Measurements from ENCODE around the gene CD320. TPM values are rescaled to one million over a fixed set of nuclear protein-coding genes. Genes with fewer than 3 reads are reported as not detected.
"Not testable (repeated sequence)": the region's sequence is repeated elsewhere in the genome, so short reads cannot be mapped to it uniquely, and the experiment has no call there.

The CD320 gene
- total RNA-seq, 8 experiments from 2014 or later = 20.9 to 109 (median 41.8) TPM

DNA sequence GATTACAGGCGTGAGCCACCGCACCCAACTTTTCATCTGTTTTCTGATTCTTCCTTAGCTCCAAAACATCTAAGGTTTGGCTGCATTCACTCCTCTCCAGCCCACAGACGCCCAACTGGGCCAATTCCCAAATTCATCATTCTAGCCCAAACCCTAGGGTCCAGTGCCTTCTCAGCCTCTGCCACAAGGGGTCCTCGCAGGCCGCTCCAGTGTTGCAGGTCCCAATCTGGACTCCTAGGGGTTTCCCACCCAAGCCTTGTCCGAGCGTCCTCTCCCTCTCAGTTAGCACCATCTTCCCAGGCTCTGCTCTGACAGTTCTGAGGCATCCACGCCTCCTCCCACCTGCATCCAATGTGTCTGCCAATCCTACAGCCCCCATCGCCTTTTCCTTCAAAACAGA, 31.6 kb downstream of the CD320 start:
- H3K4me3 ChIP-seq; H3K4me1 ChIP-seq (replicated peaks in 1 of 2); in situ Hi-C loops (cut with MboI; ENCODE audit: low pct_unique_long_range_greater_than_20kb in 2 of 9, low sequenced_read_pairs in 9 of 9, unreplicated experiment in 9 of 9); H3K27ac ChIP-seq: not testable (repeated sequence)
- ATAC-seq (replicated peaks in 6 of 8) = peak; percentile 55 to 97 (median 72)
- no CpG with 5 or more reads among the region's 9 CpGs for WGBS, 10 experiments

DNA sequence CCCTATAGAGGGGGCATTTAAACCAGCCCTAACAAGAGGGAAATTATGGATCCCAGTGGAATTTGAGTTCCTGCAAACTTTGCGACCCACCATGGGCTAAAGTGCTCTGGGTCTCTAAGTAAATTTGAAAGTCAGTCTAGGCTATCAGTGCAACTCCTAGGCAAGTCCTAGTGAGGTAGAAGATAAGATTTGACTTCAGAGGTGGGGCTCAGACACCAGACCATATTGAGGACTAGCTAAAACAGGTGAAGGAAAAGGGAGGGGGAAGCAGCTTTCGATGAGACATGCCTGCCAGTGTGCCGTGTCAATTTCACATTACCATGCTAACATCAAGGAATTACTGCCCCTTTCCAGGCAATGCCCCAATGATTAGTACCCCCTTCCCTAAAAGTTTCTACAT, 38.4 kb downstream of the CD320 start:
- H3K4me1 ChIP-seq (replicated peaks in 1 of 2) = peaks cover 2 to 3% of the 10 kb centered on the region in 2 donors
- H3K4me3 ChIP-seq = no peak overlapping the region
- ATAC-seq (replicated peaks in 6 of 8) = no peak
- WGBS, 10 experiments = 80 to 100% (median 86%) methylated on average over 1 to 3 of the region's 3 CpGs; no CpG with 5 or more reads in 4 of the 10 experiments
- in situ Hi-C loops (cut with MboI; ENCODE audit: low pct_unique_long_range_greater_than_20kb in 2 of 9, low sequenced_read_pairs in 9 of 9, unreplicated experiment in 9 of 9) = no loop called here
- H3K27ac ChIP-seq = no peak overlapping the region

DNA sequence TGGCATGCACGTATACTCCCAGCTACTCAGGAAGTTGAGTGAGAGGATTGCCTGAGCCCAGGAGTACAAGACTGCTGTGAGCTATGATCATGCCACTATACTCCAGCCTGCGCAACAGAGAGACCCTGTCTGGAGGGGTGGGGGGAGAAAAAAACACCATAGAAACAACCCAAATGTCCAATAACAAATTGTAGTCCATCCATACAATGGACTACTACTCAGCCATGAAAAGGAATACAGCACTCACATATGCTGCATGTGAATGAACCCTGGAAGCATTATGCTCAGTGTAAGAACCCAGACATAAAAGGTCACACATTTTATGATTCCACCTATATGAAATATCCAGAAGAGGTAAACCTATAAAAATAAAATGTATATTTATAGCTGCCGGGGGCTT, 42.3 kb downstream of the CD320 start:
- 60 to 100% (median 83%) methylated on average over 1 to 3 of the region's 3 CpGs; no CpG with 5 or more reads in 3 of the 10 experiments for WGBS, 10 experiments
- H3K4me3 ChIP-seq = no peak overlapping the region
- in situ Hi-C loops (cut with MboI; ENCODE audit: low pct_unique_long_range_greater_than_20kb in 2 of 9, low sequenced_read_pairs in 9 of 9, unreplicated experiment in 9 of 9) = no loop called here
- H3K4me1 ChIP-seq (replicated peaks in 1 of 2) = peaks cover 2 to 6% of the 10 kb centered on the region in 2 donors
- no peak for ATAC-seq (replicated peaks in 6 of 8)
- H3K27ac ChIP-seq = no peak overlapping the region

DNA sequence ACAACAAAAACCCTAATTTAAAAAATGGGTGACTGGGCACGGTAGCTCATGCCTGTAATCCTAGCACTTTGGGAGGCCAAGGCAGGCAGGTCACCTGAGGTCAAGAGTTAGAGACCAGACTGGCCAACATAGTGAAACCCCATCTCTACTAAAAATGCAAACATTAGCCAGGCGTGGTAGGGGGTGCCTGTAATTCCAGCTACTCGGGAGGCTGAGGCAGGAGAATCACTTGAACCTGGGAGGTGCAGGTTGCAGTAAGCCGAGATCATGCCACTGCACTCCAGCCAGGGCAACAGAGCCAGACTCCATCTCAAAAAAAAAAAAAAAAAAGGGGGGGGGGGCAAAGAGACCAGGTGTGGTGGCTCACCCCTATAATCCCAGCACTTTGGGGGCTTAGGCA, 43.9 kb downstream of the CD320 start:
- WGBS, 10 experiments = 63 to 100% (median 73%) methylated on average over 1 to 3 of the region's 4 CpGs; no CpG with 5 or more reads in 4 of the 10 experiments
- in situ Hi-C loops (cut with MboI; ENCODE audit: low pct_unique_long_range_greater_than_20kb in 2 of 9, low sequenced_read_pairs in 9 of 9, unreplicated experiment in 9 of 9); H3K4me3 ChIP-seq; ATAC-seq (replicated peaks in 6 of 8); H3K27ac ChIP-seq: not testable (repeated sequence)
- H3K4me1 ChIP-seq (replicated peaks in 1 of 2) = peaks cover 2 to 12% of the 10 kb centered on the region in 2 donors

DNA sequence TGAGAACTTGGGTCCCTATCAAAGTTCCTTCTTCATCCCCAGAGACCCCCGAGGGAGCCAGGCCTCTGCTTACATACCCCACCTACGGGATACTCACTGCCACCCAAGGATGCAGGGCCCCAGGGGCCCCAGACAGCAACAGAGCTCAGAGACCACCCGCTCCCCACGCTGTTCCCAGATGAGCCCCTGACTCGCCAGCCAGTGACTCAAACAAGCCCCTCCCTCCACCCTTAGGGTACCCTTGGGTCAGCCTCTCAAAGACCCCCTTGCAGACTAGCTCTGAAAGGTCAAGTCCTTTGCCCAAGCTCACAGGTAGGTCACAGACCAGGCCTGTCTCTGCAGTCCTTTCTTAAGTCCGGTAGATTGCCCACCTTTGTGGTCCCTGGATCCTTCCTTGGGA, 45.7 kb downstream of the CD320 start:
- Histone ChIP-seq H3K27ac (no peak overlapping the region), H3K4me3 (no peak overlapping the region), H3K4me1 (replicated peaks in 1 of 2) (peaks cover 0 to 9% of the 10 kb centered on the region in 2 donors)
- in situ Hi-C loops (cut with MboI; ENCODE audit: low pct_unique_long_range_greater_than_20kb in 2 of 9, low sequenced_read_pairs in 9 of 9, unreplicated experiment in 9 of 9) = no loop called here
- WGBS, 10 experiments = 40 to 100% (median 75%) methylated on average over 1 to 2 of the region's 6 CpGs; no CpG with 5 or more reads in 6 of the 10 experiments
- ATAC-seq (replicated peaks in 6 of 8) = no peak

DNA sequence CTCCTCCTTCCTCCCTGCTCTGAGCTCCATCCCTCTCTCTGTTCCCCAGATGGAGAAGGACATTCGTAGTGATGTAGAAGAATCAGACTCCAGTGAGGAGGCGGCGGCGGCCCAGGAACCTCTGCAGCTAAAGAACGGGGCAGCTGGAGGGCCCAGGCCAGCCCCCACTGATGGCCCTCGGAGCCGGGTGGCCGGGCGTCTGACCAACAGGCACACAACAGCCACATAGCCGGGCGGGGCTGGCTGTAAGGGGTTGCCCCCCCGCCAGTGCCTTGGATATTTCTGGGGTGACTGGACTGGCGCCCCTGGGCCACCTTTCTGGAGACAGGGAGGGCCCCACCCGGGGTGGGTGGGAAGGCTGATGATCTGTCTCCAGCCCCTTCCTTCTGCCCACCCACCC, 46.3 kb downstream of the CD320 start:
- peak in 2 of 8 experiments; percentile 1 to 4 for ATAC-seq (replicated peaks in 6 of 8)
- Histone ChIP-seq H3K4me3 (no peak overlapping the region), H3K27ac (no peak overlapping the region), H3K4me1 (replicated peaks in 1 of 2) (peaks cover 0 to 9% of the 10 kb centered on the region in 2 donors)
- no CpG with 5 or more reads among the region's 14 CpGs for WGBS, 10 experiments
- in situ Hi-C loops (cut with MboI; ENCODE audit: low pct_unique_long_range_greater_than_20kb in 2 of 9, low sequenced_read_pairs in 9 of 9, unreplicated experiment in 9 of 9) = no loop called here

DNA sequence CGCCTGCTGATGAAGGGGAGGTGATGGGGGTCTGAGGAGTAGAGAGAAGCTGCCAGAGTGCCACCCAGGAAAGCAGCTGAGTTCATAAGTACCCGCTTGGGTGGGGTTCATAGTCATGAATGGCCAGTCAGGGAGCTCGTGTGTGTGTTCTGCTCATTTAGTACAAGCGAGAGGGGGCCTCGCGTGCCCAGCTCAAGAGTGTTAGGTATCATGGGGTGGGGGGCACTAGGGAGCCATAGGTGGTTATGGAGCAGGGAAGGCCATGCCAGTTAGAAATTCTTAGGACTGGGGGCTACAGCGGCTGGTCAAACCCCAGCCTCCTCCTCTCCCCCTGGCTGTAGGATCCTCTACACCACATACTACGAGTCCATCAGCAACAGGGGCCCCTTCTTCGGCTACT, 46.8 kb downstream of the CD320 start:
- in situ Hi-C loops (cut with MboI; ENCODE audit: low pct_unique_long_range_greater_than_20kb in 2 of 9, low sequenced_read_pairs in 9 of 9, unreplicated experiment in 9 of 9) = no loop called here
- Histone ChIP-seq H3K4me3 (no peak overlapping the region), H3K4me1 (replicated peaks in 1 of 2) (peaks cover 0 to 9% of the 10 kb centered on the region in 2 donors), H3K27ac (no peak overlapping the region)
- peak in 3 of 8 experiments; percentile 5 to 18 (median 10) for ATAC-seq (replicated peaks in 6 of 8)
- WGBS, 10 experiments = 50 to 100% (median 78%) methylated on average over 1 to 5 of the region's 9 CpGs; no CpG with 5 or more reads in 4 of the 10 experiments

DNA sequence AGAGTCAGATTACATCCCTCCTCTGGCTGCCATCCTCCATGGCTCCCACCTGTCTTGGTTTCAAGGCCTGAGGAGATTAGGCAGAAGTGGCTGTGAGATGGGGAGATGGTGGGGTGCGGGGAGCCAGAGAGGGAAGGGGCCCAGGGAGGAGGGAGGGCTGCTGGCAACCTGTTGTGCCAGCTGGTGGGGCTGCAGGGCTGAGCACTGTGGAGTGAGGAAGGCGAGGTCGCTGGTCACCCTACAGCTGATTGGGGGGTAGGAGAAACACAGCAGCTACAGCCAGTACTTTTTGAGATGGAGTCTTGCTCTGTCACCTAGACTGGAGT, 48.3 kb downstream of the CD320 start:
- no CpG with 5 or more reads among the region's 3 CpGs for WGBS, 10 experiments
- peaks cover 0 to 9% of the 10 kb centered on the region in 2 donors for H3K4me1 ChIP-seq (replicated peaks in 1 of 2)
- no peak overlapping the region for H3K4me3 ChIP-seq
- no peak overlapping the region for H3K27ac ChIP-seq
- no peak for ATAC-seq (replicated peaks in 6 of 8)
- in situ Hi-C loops (cut with MboI; ENCODE audit: low pct_unique_long_range_greater_than_20kb in 2 of 9, low sequenced_read_pairs in 9 of 9, unreplicated experiment in 9 of 9) = loop anchor here in 2 of 9 experiments (10.0 kb wide), 1 partner anchor 315 kb away; the partner anchor contains the start of gene TIMM44 (in 2 of the 2)

DNA sequence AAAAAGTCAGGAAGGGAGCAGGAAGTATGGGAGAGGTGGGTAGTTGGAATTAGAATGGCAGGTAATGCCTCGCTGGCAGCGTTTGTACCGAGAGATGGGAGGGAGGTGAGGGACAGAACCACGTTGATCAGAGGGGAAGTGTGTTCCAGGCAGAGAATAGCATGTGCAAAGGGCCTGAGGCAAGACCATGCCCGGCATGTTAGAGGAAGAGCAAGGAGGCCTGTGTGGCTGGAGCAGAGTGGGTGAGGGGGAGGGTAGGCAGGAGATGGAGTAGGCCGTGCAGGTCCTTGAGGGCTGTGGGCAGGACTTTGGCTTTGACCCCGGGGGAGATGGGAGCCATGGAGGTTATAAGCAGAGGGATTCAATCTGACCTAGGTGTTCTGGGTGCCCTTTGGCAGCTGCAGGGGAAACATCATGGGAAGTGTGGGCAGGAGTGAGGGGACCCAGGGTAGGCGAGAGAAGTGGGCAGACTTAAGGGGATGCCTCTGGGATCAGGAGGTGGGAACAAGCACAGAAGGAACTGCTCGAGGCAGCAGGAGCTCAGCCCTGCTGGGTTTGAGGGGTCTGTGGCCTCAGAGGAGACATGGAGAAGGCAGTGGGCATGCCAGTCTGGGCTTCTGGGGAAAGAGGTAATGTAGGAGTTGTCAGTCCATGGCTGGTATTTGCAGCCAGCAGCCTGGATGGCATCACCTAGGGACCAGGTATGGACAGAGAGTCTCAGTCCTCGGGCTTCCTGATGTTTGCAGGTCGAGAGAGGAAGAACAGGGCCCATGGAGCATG, 48.8 kb downstream of the CD320 start:
- WGBS, 10 experiments = 27 to 93% (median 83%) methylated on average over 1 to 6 of the region's 11 CpGs; no CpG with 5 or more reads in 3 of the 10 experiments
- no peak for ATAC-seq (replicated peaks in 6 of 8)
- Histone ChIP-seq H3K4me1 (replicated peaks in 1 of 2) (peaks cover 0 to 9% of the 10 kb centered on the region in 2 donors), H3K4me3 (no peak overlapping the region), H3K27ac (no peak overlapping the region)
- in situ Hi-C loops (cut with MboI; ENCODE audit: low pct_unique_long_range_greater_than_20kb in 2 of 9, low sequenced_read_pairs in 9 of 9, unreplicated experiment in 9 of 9) = loop anchor here in 2 of 9 experiments (10.0 kb wide), 1 partner anchor 315 kb away; the partner anchor contains the start of gene TIMM44 (in 2 of the 2)

DNA sequence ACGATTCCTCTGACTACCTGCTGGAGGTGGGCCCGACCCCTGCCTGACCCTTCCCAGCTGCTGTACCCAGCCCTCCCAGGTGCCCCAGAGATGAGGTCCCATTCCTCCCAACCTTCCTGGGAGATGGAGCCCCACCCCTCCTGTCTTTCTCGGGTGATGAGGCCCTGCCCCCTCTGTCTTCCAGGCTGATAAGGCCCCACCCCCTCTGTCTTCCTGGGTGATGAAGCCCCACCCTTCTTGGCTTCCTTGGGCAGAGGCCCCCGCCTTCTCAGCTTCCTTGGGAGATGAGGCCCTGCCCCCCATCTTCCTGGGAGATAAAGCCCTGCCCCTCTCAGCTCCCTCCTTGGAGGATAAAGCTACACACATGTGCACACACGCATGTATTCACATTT, 51.1 kb downstream of the CD320 start:
- in situ Hi-C loops (cut with MboI; ENCODE audit: low pct_unique_long_range_greater_than_20kb in 2 of 9, low sequenced_read_pairs in 9 of 9, unreplicated experiment in 9 of 9) = loop anchor here in 2 of 9 experiments (10.0 kb wide), 1 partner anchor 312 kb away; the partner anchor contains the start of gene TIMM44 (in 2 of the 2)
- Histone ChIP-seq H3K27ac (no peak overlapping the region), H3K4me3 (no peak overlapping the region), H3K4me1 (replicated peaks in 1 of 2) (peaks cover 0 to 9% of the 10 kb centered on the region in 2 donors)
- peak in 3 of 8 experiments; percentile 10 to 36 (median 15) for ATAC-seq (replicated peaks in 6 of 8)
- WGBS, 10 experiments = 100% methylated on average over 1 of the region's 5 CpGs; no CpG with 5 or more reads in 9 of the 10 experiments

DNA sequence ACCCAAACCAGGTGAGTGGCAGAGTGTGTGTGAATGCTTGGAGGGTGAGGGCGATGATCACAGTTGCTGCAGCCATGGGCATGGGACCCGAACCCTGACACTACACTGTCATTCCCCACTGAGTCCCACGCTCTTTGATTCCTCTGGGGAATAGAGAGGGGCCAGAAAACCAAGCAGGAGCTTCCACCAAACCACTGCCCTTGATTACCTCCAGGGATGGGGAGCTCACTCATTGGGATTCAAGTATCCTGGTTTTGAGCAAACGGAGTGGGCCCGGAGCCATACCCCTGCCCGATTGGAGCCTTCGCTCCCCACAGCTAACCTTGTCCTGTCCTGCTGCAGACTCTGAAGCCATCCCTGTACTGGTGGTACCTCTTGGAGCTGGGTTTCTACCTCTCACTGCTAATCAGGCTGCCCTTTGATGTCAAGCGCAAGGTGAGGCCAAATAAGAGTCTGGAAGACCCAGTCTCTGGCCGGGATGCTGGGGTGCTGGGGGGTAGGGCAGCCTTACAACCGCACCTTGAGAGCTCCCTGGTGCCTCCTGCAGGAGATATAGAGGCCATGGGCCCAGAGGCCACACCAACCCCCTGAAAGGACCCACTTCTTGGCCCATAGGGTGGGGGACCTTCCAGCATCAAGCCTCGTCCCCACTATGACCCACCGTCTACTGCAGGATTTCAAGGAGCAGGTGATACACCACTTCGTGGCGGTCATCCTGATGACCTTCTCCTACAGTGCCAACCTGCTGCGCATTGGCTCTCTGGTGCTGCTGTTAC, 51.7 kb downstream of the CD320 start:
- Histone ChIP-seq H3K27ac (no peak overlapping the region), H3K4me3 (no peak overlapping the region), H3K4me1 (replicated peaks in 1 of 2) (peaks cover 0 to 9% of the 10 kb centered on the region in 2 donors)
- no peak for ATAC-seq (replicated peaks in 6 of 8)
- in situ Hi-C loops (cut with MboI; ENCODE audit: low pct_unique_long_range_greater_than_20kb in 2 of 9, low sequenced_read_pairs in 9 of 9, unreplicated experiment in 9 of 9) = loop anchor here in 2 of 9 experiments (10.0 kb wide), 1 partner anchor 312 kb away; the partner anchor contains the start of gene TIMM44 (in 2 of the 2)
- WGBS, 10 experiments = 76 to 100% (median 88%) methylated on average over 1 to 5 of the region's 15 CpGs; no CpG with 5 or more reads in 6 of the 10 experiments

DNA sequence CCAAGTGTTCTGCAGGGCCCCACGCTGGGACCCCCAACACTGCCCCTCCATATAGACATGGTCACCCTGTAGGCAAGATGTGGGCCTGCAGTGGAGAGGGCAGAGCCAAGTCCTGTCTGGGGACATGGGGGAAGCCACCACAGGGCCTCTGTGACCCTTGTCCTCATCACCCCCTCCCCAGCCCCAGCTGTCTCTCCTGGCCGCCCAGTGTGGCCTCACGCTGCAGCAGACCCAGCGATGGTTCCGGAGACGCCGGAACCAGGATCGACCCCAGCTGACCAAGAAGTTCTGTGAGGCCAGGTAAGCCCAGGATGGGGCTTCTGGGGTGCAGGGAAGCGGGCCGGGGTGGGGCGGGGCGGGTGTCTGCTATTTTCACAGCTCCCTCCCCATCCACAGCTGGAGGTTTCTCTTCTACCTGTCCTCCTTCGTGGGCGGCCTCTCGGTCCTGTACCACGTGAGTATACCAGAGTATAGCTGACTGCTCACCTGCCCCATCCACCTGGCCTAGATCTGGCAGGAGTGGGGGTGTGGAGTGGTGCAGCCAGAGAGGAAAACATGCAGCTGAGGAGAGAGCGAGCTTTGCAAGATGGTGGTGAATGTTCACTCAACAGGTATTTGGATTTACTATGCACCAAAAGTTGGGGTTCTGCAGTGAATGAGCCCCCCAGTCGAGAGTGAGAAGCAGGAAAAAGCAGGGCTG, 52.6 kb downstream of the CD320 start:
- H3K27ac ChIP-seq = no peak overlapping the region
- peaks cover 0 to 4% of the 10 kb centered on the region in 2 donors for H3K4me1 ChIP-seq (replicated peaks in 1 of 2)
- no peak overlapping the region for H3K4me3 ChIP-seq
- no peak for ATAC-seq (replicated peaks in 6 of 8)
- in situ Hi-C loops (cut with MboI; ENCODE audit: low pct_unique_long_range_greater_than_20kb in 2 of 9, low sequenced_read_pairs in 9 of 9, unreplicated experiment in 9 of 9) = loop anchor here in 2 of 9 experiments (10.0 kb wide), 1 partner anchor 311 kb away; the partner anchor contains the start of gene TIMM44 (in 2 of the 2)
- 0 to 100% (median 89%) methylated on average over 1 to 6 of the region's 18 CpGs; no CpG with 5 or more reads in 2 of the 10 experiments for WGBS, 10 experiments

All from motor neuron (in vitro differentiated cells).